ENCODE measurements around the gene SLC35B1. TPM values are rescaled to one million over a fixed set of nuclear protein-coding genes. Genes with fewer than 3 reads are reported as not detected.

The SLC35B1 gene
- total RNA-seq, 3 donors from 2014 or later: 33.0 to 44.1 (median 35.7) TPM

DNA sequence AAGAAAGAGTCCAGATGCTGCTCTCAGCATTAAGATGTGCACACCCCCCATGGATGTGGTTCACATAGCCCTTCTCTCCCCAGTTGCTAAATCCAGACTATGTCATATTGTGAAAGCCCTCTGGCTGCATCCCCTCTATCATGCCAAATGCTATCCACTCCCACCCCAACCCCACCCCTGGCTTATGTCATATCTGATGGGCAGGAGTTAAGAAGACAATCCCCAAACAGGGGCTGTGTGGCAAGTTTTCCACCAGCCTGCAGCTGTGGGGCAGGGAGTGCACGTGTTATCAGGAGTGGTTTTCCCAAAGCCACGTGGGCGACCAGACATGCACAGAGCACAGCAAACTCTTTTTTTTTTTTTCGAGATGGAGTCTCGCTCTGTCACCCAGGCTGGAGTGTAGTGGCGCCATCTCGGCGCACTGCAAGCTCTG, 46.2 kb upstream of the SLC35B1 start:
- Histone ChIP-seq H3K27ac (no peak overlapping the region), H3K27me3 (no peaks in the 10 kb centered on the region), H3K4me3 (no peak overlapping the region), H3K36me3 (no peaks in the 10 kb centered on the region), H3K9me3 (no peaks in the 10 kb centered on the region), H3K4me1 (no peaks in the 10 kb centered on the region)
- no peak for DNase-seq (ENCODE audit: low spot score in 2 of 2)
- intact Hi-C loops (cut with DNase I; ENCODE audit: low total_unique reads): no loop called here
- TF ChIP-seq POLR2AphosphoS5 (IDR thresholded peaks at IDR 0.05) (peak in 1 of 3 donors; percentile 18), POLR2A (IDR thresholded peaks at IDR 0.05) (no peak)

- Histone ChIP-seq H3K36me3 (no peaks in the 10 kb centered on the region), H3K27ac (no peak overlapping the region), H3K9me3 (no peaks in the 10 kb centered on the region), H3K27me3 (no peaks in the 10 kb centered on the region), H3K4me1 (no peaks in the 10 kb centered on the region), H3K4me3 (no peak overlapping the region)
- no peak for TF ChIP-seq POLR2AphosphoS5 (IDR thresholded peaks at IDR 0.05)
- TF ChIP-seq, protein P1, sequence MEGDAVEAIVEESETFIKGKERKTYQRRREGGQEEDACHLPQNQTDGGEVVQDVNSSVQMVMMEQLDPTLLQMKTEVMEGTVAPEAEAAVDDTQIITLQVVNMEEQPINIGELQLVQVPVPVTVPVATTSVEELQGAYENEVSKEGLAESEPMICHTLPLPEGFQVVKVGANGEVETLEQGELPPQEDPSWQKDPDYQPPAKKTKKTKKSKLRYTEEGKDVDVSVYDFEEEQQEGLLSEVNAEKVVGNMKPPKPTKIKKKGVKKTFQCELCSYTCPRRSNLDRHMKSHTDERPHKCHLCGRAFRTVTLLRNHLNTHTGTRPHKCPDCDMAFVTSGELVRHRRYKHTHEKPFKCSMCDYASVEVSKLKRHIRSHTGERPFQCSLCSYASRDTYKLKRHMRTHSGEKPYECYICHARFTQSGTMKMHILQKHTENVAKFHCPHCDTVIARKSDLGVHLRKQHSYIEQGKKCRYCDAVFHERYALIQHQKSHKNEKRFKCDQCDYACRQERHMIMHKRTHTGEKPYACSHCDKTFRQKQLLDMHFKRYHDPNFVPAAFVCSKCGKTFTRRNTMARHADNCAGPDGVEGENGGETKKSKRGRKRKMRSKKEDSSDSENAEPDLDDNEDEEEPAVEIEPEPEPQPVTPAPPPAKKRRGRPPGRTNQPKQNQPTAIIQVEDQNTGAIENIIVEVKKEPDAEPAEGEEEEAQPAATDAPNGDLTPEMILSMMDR (IDR thresholded peaks at IDR 0.05): no peak
- no peak for TF ChIP-seq POLR2A (IDR thresholded peaks at IDR 0.05)
- intact Hi-C loops (cut with DNase I; ENCODE audit: low total_unique reads): no loop called here
- no peak for DNase-seq (ENCODE audit: low spot score in 2 of 2)
Measured at GRCh38 chr17:49752508-49752907, 44.7 kb upstream of the SLC35B1 start.

DNA sequence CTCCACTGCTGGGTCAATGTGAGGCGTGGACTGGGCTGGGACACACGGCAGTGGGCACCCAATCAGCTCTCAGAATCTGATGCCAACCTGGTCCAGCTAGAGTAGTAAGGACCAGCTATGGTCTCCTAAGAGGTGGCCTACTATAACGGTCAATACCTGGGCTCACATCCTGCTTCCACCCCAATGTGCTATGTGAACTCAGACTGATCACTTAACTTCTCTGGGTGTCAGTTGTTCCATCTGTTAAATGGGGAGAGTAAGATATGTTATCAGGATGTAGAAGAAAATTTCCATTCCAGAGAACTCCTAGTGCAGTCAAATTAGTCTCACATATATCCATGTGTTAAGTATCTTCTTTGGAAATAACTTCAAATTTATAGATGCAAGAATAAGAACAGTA, 42.0 kb upstream of the SLC35B1 start:
- H3K27me3 ChIP-seq: no peaks in the 10 kb centered on the region
- DNase-seq (ENCODE audit: low spot score in 2 of 2): no peak
- TF ChIP-seq, protein P1 (IDR thresholded peaks at IDR 0.05): no peak
- TF ChIP-seq POLR2AphosphoS5 (IDR thresholded peaks at IDR 0.05) (no peak), POLR2A (IDR thresholded peaks at IDR 0.05) (no peak)
- no peaks in the 10 kb centered on the region for H3K36me3 ChIP-seq
- no peak overlapping the region for H3K4me3 ChIP-seq
- H3K9me3 ChIP-seq: no peaks in the 10 kb centered on the region
- no peaks in the 10 kb centered on the region for H3K4me1 ChIP-seq
- no peak overlapping the region for H3K27ac ChIP-seq
- intact Hi-C loops (cut with DNase I; ENCODE audit: low total_unique reads): no loop called here

- DNase-seq (ENCODE audit: low spot score in 2 of 2): no peak
- Histone ChIP-seq H3K9me3 (no peaks in the 10 kb centered on the region), H3K4me3 (no peak overlapping the region), H3K27ac (no peak overlapping the region), H3K27me3 (no peaks in the 10 kb centered on the region), H3K36me3 (no peaks in the 10 kb centered on the region), H3K4me1 (no peaks in the 10 kb centered on the region)
- no peak for TF ChIP-seq POLR2A (IDR thresholded peaks at IDR 0.05)
- no peak for TF ChIP-seq POLR2AphosphoS5 (IDR thresholded peaks at IDR 0.05)
- TF ChIP-seq, protein P1 (IDR thresholded peaks at IDR 0.05): no peak
- intact Hi-C loops (cut with DNase I; ENCODE audit: low total_unique reads): no loop called here
Measured at GRCh38 chr17:49748791-49749190, 41.0 kb upstream of the SLC35B1 start.

GRCh38 chr17:49748223-49748622, 40.5 kb upstream of the SLC35B1 start:
- no peaks in the 10 kb centered on the region for H3K4me1 ChIP-seq
- intact Hi-C loops (cut with DNase I; ENCODE audit: low total_unique reads): no loop called here
- no peak for TF ChIP-seq POLR2A (IDR thresholded peaks at IDR 0.05)
- TF ChIP-seq, protein P1 (IDR thresholded peaks at IDR 0.05): no peak
- TF ChIP-seq POLR2AphosphoS5 (IDR thresholded peaks at IDR 0.05): no peak
- no peak overlapping the region for H3K4me3 ChIP-seq
- no peaks in the 10 kb centered on the region for H3K9me3 ChIP-seq
- no peak overlapping the region for H3K27ac ChIP-seq
- no peak for DNase-seq (ENCODE audit: low spot score in 2 of 2)
- no peaks in the 10 kb centered on the region for H3K36me3 ChIP-seq
- H3K27me3 ChIP-seq: no peaks in the 10 kb centered on the region

- H3K4me3 ChIP-seq: no peak overlapping the region
- DNase-seq (ENCODE audit: low spot score in 2 of 2): no peak
- no peaks in the 10 kb centered on the region for H3K4me1 ChIP-seq
- TF ChIP-seq POLR2AphosphoS5 (IDR thresholded peaks at IDR 0.05) (no peak), POLR2A (IDR thresholded peaks at IDR 0.05) (no peak)
- TF ChIP-seq, protein P1 (IDR thresholded peaks at IDR 0.05): no peak
- peak overlapping the region in 1 of 2 donors; percentile 39 for H3K27ac ChIP-seq
- intact Hi-C loops (cut with DNase I; ENCODE audit: low total_unique reads): no loop called here
- H3K9me3 ChIP-seq: no peaks in the 10 kb centered on the region
- no peaks in the 10 kb centered on the region for H3K27me3 ChIP-seq
- no peaks in the 10 kb centered on the region for H3K36me3 ChIP-seq
Measured at GRCh38 chr17:49747632-49748031, 39.9 kb upstream of the SLC35B1 start.

Data from breast epithelium (tissue), 4 donors.